ENCODE results near the gene PDLIM1. TPM values are rescaled to one million over a fixed set of nuclear protein-coding genes. Genes with fewer than 3 reads are reported as not detected.

Gene PDLIM1, protein sequence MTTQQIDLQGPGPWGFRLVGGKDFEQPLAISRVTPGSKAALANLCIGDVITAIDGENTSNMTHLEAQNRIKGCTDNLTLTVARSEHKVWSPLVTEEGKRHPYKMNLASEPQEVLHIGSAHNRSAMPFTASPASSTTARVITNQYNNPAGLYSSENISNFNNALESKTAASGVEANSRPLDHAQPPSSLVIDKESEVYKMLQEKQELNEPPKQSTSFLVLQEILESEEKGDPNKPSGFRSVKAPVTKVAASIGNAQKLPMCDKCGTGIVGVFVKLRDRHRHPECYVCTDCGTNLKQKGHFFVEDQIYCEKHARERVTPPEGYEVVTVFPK
- 100 to 1,000 TPM; 109 to 140 TPM for total RNA-seq

DNA sequence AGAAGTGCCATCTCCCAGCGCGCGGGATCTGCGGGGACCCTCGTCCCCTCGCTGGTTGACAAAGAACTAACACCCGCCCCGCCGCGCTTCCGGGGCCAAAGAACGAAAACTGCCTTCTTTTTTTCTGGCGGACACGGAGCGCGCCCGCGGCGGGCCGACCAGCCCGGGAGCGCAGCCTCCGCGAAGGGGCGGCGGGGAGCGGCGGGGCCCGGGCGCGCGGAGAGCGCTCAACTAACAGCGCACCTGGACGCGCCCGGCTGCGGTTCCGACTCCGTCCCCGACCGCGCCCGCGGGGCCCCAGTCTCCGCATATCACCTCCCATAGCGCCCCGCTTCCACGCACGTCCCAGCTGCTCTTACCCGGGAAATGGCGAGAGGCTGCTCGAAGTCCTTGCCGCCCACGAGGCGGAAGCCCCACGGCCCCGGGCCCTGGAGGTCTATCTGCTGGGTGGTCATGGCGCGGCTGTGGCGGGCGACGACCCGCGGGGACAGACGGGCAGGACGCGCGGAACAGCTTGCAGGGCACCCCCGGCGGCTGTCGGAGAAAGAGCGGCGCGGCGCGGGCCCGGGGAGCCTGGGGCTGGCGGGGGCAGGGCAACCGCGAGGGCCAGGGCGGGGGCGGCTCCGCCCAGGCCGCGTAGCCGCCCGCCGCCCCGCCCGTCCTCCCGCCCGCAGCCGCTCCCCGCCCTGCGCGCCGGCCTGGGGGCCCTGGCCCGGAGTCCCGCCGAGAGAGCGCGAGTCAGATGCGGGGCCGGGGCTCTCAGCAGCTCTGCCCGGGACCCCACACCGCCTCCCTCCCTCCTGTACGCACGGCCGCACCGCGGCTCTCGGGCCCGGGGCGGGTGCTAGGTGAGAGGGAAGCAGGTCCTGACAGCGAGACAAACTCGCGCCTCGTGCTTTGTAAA, at the start of gene PDLIM1:
PDLIM1 (minus strand) TSS at position 543 of the 904 bp plus-strand sequence; CDS start at position 455, 88 bp downstream.
- H3K36me3 ChIP-seq = no peaks in the 10 kb centered on the region
- no peak for DNase-seq (ENCODE audit: low spot score)
- peak within 1 kb of the TSS; percentile 81 to 91 for H3K27ac ChIP-seq
- H3K9me3 ChIP-seq = no peaks in the 10 kb centered on the region
- peaks cover 27 to 52% of the 10 kb centered on the region in 2 donors for H3K4me1 ChIP-seq (ENCODE audit: control insufficient read depth in 1 of 2, low read depth in 2 of 2)
- TF ChIP-seq, protein P1, sequence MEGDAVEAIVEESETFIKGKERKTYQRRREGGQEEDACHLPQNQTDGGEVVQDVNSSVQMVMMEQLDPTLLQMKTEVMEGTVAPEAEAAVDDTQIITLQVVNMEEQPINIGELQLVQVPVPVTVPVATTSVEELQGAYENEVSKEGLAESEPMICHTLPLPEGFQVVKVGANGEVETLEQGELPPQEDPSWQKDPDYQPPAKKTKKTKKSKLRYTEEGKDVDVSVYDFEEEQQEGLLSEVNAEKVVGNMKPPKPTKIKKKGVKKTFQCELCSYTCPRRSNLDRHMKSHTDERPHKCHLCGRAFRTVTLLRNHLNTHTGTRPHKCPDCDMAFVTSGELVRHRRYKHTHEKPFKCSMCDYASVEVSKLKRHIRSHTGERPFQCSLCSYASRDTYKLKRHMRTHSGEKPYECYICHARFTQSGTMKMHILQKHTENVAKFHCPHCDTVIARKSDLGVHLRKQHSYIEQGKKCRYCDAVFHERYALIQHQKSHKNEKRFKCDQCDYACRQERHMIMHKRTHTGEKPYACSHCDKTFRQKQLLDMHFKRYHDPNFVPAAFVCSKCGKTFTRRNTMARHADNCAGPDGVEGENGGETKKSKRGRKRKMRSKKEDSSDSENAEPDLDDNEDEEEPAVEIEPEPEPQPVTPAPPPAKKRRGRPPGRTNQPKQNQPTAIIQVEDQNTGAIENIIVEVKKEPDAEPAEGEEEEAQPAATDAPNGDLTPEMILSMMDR (IDR thresholded peaks at IDR 0.05) = peak; percentile 42
- peak; percentile 52 for ATAC-seq (ENCODE audit: insufficient number of reproducible peaks, low FRiP score, low read depth)
- H3K27me3 ChIP-seq (replicated peaks; ENCODE audit: insufficient read depth) = no peaks in the 10 kb centered on the region
- H3K4me3 ChIP-seq = peak within 1 kb of the TSS; percentile 98

DNA sequence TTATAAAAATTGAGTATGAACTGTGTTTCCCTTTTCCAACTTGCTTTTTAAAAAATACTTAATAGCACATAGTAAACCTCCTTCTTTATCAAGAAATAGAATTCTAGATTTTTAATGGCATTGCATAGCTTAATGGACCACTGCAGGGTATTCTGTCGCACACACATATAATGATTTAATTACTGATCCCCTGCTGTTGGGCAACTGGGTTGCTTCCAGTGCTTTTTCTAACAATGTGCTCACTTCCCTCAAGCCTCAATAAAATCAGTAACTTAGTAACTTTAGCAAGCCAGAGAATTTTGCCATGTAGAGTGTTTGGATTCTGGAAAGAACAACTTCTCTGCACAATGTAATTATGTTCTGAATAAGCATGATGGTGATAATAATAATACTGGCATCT, 49.1 kb upstream of the PDLIM1 start:
- DNase-seq (ENCODE audit: low spot score) = no peak
- no peak for ATAC-seq (ENCODE audit: insufficient number of reproducible peaks, low FRiP score, low read depth)
- H3K36me3 ChIP-seq = peaks cover 80% of the 10 kb centered on the region
- H3K27ac ChIP-seq = no peak overlapping the region
- TF ChIP-seq, protein P1 (IDR thresholded peaks at IDR 0.05) = no peak
- H3K4me3 ChIP-seq = no peak overlapping the region
- H3K27me3 ChIP-seq (replicated peaks; ENCODE audit: insufficient read depth) = no peaks in the 10 kb centered on the region
- peaks cover 23 to 50% of the 10 kb centered on the region in 2 donors for H3K4me1 ChIP-seq (ENCODE audit: control insufficient read depth in 1 of 2, low read depth in 2 of 2)
- no peaks in the 10 kb centered on the region for H3K9me3 ChIP-seq

DNA sequence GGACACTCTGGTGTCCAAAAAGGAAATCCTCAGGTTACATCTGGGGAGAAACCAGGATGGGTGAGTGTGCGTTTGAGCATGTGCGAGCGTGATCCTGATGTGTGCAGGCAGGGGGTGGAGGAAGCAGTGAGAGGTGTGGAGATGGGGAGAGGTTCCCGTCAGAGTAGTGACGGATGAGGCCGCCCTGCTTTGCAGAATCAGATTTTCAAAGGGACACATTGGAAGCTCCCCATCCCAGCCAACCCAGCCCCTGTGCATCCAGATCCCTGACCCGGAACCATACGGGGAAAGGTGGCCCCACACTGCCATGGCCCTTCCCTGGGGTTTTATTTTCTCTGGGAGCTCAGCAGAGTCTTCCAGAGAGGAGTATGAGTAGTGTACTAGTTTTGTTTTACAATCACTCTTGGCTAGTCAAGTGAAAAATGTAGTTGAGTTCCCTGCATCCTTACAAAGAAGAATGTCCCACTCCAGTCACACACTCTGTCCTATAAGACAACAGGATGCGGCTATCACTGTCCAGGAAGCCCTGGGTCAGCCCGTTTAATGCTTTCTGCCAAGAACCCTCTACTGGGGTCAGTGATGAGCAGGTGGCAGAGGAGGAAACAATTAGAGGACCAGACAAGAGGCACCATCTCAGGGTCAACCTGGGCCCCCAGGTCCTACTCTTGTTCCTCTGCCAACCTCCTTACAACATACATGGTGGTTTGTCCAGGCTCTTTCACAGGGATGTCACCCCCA, 46.8 kb upstream of the PDLIM1 start:
- H3K27me3 ChIP-seq (replicated peaks; ENCODE audit: insufficient read depth) = no peaks in the 10 kb centered on the region
- peak overlapping the region; percentile 97 for H3K27ac ChIP-seq
- peaks cover 33 to 72% of the 10 kb centered on the region in 2 donors for H3K4me1 ChIP-seq (ENCODE audit: control insufficient read depth in 1 of 2, low read depth in 2 of 2)
- TF ChIP-seq, protein P1 (IDR thresholded peaks at IDR 0.05) = no peak
- H3K9me3 ChIP-seq = no peaks in the 10 kb centered on the region
- no peak for DNase-seq (ENCODE audit: low spot score)
- no peak overlapping the region for H3K4me3 ChIP-seq
- no peak for ATAC-seq (ENCODE audit: insufficient number of reproducible peaks, low FRiP score, low read depth)
- H3K36me3 ChIP-seq = peaks cover 82% of the 10 kb centered on the region

DNA sequence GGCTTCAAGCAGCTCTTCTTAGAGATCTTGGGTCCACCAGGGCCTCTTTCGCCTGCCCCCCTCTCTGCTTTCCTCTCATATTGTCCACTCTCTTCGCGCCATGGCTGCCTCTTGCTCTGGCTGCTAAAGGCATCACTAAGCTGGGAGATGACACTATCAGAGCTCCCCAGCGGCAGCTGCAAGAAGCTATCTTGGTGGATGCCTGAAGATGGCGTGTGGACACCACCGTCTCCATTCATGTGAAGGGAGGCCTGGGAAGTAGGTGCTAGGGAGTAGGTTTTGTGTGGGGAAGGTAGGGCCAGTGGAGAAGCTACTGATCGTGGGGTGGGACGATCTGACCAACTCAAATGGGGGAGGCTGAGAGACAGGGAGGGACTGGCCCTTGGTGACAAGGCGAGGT, 45.9 kb upstream of the PDLIM1 start:
- ATAC-seq (ENCODE audit: insufficient number of reproducible peaks, low FRiP score, low read depth) (no peak), DNase-seq (ENCODE audit: low spot score) (no peak)
- H3K4me1 ChIP-seq (ENCODE audit: control insufficient read depth in 1 of 2, low read depth in 2 of 2) = peaks cover 33 to 81% of the 10 kb centered on the region in 2 donors
- H3K36me3 ChIP-seq = peaks cover 86% of the 10 kb centered on the region
- no peaks in the 10 kb centered on the region for H3K27me3 ChIP-seq (replicated peaks; ENCODE audit: insufficient read depth)
- H3K4me3 ChIP-seq = no peak overlapping the region
- peak overlapping the region; percentile 97 for H3K27ac ChIP-seq
- no peaks in the 10 kb centered on the region for H3K9me3 ChIP-seq
- TF ChIP-seq, protein P1 (IDR thresholded peaks at IDR 0.05) = no peak

Data from thoracic aorta (tissue), 2 donors.